ENCODE data around the gene PRAC2.
"Not testable (repeated sequence)": the region's sequence is repeated elsewhere in the genome, so short reads cannot be mapped to it uniquely, and the experiment has no call there.

Gene PRAC2

DNA sequence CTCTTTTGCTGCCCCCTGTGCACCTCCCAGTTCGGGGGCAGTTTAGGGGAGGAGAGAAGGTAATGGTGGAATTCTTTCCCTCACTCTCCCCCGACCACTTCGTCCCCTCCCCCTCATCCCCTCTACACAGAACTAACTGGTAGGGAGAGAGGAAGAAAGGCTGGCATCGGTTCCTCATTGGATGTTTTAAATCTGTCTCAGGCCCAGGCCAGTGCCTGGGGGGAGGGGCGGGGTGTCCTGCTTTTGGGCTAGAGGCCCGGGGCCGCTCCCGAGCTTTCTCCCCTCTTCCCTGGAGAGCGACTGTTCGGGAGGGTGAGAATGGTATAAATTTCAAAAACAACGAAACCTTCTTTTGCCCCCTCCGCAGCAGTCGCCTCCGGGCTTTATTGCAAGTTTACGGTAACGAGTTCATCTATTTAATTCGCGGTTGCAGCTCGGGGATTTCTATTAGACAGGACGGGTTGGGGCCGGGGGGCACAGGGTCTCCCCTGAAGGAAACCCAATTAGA lies at the start of gene PRAC2:
PRAC2 (plus strand) TSS at position 271 of the 508 bp plus-strand sequence. CDS start 1,226 bp downstream, outside the sequence.
- peak in 2 of 56 donors; percentile 5 to 25 for DNase-seq

DNA sequence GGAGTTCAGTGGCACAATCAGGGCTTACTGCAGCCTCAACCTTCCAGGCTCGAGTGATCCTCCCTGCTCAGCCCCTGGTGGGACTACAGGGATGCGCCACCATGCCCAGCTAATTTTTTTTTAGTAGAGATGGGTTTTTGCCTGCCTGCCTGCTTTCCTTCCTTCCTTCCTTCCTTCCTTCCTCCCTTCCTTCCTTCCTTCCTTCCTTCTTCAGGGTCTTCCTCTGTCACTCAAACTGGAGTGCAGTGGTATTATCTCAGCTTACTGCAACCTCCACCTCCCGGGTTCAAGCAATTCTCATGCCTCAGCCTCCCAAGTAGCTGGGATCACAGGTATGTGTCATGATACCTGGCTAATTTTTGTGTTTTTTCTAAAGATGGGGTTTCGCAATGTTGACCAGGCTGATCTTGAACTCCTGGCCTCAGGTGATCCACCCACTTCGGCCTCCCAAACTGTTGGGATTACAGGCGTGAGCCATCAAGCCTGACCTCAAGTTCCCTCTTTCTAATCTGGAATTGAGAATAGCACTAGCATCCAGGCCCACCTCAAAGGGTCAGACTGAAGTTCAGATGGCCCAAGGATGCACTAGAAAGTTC lies 45.9 kb upstream of the PRAC2 start:
- no peak for DNase-seq

DNA sequence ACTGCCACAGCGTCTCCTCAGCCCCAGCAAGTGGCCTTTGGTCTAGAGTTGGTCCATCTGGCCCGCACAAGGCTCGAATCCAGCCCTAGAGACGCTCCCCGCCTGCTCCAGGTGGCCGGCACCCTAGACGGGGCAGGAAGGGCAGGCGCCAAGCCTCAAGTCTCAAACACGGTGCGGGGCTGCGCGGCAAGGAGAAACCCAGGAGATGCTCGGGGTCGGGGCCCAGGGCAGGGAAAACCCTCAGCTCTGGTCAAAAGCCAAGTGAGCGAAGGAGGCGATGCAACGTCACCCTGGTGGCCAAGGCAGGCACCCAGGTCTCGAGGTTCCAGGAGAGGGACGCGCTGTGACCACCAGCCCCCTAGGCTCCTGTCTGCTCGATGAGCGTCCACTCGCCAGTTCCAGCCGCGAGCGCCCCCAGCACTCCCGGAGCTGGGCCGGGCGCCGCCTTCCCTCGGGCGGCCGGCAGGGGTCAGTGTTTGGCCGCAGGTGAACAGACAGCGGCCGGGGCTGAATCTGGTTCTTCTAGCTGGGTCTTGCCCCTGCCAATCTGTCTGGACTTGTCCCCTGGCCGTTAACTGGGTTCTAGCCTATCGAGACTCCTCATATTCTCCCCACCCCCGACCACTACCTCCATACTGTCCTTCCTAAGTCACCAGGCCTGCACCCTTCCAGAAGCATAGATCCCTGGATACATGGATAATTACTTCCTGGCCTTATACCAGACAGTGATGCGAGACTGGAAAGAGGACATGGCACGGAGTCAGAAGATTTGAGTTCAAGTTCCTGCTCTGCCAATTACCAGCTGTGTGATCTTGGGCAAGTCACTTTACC lies 44.6 kb upstream of the PRAC2 start:
- peak in 37 of 56 donors; percentile 1 to 61 (median 13) for DNase-seq

DNA sequence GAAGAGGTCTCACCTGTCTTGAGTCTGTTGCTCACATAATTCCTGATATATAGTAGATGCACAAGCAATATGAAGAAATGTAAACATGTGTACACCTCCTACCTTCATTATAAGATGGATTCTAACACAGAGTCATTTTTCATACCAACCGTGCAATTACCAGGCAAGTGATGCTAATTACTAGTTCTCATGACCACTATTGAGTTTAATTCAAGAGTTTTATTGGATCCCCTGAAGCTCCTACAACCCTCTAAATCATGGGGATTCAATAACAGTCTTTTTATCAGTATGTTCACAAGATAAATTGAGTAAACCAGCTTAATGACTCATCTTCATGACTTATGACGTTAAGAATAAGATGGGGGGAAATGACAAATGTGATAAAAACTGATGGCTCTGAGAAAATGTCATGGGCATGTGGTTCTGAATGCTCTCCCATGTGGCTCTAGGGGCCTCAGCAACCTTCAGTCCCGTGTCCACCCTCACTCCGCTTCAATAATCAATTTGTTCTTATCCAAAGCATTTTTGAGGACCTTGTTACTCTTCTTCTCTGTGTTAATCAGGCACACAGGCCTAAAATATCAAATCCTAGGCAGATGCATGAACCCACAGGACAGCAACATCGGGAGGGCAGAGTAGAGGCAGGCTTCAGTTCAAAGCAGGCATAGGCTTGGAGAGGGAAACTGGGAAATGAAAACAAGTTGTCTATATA lies 43.4 kb upstream of the PRAC2 start:
- DNase-seq, result no peak

DNA sequence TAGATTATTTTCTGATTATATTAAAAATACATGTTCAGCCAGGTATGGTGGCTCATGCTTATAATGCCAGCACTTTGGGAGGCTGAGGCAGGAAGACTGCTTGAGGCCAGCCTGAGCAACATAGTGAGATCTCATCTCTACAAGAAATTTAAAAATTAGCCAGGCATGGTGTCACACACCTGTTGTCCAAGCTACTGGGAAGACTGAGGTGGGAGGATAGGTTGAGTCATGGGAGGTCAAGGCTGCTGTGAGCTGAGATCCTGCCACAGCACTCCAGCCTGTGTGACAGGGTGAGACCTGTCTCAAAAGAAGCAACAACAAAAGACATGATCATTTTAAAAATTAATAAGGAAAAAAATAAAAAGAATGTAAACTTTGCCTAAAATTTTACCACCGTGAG lies 41.4 kb upstream of the PRAC2 start:
- DNase-seq, result no peak

DNA sequence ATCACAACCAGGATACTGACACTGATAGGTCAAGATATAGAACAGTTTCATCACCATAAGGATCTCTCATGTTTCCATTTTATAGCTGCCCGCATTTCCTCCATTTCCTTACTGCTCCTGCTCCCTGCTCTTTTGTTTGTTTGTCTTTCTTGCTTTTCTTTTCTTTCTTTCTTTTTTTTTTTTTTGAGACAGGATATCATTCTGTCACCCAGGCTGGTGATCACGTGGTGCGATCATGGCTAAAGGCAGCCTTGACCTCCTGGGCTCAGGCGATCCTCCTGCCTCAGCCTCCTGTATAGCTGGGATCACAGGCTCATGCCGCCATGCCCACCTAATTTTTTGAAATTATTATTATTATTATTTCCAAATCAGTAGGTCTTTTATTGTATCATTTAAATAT lies 32.3 kb upstream of the PRAC2 start:
- no peak for DNase-seq

DNA sequence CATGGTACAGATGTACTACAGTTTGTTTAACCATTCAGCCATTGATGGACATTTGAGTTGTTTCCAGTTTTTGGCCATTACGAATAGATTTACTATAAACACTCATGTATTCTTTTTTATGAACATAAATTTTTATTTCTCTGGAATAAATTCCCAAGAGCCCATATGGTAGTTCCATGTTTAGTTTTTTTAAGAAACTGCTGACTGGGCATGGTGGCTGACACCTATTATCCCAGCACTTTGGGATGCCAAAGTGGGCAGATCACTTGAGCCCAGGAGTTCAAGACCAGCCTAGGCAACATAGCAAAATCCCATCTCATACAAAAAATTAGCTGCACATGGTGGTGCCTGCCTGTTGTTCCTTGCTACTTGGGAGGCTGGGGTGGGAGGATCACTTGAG lies 30.9 kb upstream of the PRAC2 start:
- no peak for DNase-seq

DNA sequence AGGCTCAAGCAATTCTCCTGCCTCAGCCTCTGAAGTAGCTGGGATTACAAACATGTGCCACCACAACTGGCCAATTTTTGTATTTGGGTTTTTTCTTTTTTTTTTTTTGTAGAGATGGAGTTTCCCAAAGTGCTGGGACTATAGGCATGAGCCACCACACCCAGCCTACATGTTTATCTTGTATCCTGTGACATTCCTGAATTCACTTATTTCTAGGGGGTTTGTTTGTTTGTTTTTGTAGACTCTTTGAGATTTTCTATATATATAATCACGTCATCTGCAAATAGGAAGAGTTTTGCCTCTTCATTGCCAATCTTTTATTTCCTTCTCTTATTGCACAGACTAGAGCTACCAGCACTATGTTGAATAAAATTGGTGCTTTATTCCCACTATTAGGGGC lies 29.8 kb upstream of the PRAC2 start:
- DNase-seq, result no peak

DNA sequence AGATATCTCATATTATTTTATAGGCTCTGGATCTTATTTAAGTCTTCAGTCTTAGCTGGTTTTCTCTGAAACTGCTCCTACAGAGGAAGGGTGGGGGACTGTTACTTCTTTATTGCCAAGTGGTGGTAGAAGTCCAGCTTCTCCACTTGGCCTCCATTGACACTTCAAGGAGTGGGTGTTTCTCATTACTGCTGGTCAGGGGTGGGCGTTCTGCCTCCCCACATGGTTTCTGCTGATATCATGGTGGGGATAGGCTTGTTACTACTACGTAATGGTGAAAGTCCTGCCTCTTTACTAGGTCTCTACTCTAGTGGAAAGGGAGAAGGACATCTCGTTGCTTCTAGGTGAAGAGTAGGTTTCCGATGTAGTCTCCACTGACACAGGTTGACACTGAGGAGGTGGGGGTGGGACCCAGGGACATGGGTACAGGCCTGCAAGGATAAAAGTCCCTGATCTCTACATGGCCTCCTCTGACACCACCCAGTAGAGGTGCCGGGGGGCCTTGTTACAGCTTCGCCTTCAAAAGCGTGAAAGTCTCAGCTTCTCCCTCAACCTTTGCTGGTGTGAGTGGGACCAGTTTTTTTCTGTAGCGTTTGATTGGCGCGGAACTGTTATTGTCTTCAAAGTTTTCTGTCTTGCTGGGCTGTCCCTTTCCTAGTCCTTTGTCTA lies 21.0 kb upstream of the PRAC2 start:
- DNase-seq, result no peak

DNA sequence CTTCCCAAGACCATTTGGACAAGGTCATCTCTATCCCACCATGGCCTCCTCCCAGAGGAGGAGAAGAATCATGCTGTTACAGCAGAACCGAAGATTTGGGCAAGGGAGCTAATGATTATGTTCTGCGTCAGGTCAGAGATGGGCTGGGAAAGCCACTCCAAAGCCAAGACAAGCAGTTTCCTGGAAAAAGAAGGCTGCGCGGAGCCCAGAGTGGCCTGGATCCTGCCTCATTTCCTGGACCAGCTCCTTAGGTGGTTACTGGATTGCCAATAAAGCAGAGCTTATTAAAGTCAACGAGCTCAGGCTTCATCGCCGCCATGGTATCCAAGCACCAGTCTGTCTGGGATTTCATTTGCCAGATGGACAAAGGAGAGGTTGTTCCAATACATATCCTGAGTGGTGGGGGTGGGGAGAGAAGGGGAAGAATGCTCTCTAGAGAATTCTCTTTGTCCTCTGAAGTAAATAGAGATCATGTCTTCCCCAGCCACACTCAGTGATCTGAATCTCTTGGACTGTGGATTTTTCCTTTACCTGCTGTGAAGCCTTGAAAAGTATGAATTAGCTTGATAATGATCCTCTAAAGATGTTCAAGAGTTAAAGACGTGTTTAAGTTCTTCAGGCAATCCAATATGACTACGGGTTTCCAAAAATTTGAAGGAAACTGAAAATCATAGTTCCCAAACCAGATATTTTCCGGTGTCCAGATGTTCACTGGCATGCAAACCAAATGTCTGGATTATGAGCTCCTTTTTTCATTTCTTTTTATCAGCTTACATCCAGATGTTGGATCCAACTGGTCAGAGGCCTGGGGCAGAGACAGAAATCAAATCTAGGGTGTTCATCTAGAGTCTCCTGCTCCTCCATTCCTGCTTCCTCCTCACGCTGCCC lies 18.4 kb upstream of the PRAC2 start:
- no peak for DNase-seq

DNA sequence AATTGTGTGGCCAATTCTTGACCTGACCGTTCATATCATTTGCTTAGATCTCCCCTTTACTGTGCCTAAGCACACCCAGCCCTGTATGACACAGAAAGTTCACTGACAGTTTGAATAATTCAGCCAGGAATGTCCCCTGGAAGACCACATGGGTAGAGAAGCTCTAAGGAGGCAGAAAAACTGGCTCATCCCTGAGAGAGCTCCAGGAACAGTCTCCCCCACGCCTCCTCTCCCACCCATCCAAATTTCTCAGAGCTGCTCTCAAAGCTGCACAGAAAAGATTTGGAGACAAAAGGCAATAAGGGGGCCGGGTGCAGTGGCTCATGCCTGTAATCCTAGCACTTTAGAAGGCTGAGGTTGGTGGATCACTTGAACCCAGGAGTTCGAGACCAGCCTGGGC lies 11.9 kb upstream of the PRAC2 start:
- no peak for DNase-seq

DNA sequence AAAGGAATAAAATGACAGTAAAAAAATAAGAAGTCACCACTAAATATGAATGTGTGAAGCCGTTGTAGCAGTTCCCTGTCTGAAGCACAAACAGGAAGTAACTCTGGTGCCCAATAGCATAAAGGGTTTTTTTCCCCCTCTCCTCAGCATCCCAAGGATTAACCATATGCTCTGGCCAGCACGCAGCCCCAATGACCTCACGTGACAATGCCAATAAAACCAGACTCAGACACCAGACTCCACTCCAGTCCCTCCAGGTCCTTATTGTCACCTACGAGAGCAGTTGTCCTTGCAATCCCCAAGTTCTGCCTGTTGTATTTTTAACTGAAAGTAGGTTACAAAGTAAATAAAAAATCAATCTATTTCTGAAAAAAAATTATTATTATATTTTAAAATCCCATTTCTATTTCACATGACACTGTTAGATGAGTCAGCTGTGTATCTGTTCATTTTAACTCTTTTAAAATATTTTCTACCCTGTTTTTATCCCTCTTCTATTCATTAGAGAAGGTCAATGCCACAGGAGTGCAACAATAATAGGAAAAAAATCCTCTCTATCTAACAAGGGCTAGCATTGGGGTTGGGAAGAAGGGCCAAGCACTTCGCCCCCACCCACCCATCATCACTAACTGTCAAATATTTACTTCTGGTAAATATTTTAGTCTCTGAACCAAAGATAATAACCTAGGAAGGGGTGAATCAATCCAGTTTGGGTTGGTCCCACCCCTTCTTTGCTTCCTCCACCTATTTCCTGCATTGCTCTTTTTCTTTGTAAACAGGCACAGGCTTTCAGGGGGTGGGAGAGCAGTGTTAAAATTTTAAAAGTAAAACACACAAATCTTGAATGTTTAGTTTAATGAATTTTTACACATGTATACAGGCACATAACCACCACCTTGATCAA lies 7.2 kb upstream of the PRAC2 start:
- no peak for DNase-seq

DNA sequence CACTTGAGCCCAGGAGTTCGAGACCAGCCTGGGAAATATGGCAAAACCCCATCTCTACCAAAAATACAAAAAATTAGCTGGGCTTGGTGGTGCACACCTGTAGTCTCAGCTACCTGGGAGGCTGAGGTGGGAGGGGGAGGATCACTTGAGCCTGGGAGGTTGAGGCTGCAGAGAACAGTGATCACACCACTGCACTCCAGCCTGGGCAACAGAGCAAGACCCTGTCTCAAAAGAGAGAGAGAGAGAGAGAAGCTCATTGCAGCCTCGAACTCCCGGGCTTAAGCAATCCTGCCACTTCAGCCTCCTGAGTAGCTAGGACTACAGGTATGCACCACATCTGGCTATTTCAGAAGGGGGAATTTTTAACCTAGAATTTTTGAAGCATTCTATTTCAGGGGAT lies 6.4 kb upstream of the PRAC2 start:
- not testable (repeated sequence) for DNase-seq

DNA sequence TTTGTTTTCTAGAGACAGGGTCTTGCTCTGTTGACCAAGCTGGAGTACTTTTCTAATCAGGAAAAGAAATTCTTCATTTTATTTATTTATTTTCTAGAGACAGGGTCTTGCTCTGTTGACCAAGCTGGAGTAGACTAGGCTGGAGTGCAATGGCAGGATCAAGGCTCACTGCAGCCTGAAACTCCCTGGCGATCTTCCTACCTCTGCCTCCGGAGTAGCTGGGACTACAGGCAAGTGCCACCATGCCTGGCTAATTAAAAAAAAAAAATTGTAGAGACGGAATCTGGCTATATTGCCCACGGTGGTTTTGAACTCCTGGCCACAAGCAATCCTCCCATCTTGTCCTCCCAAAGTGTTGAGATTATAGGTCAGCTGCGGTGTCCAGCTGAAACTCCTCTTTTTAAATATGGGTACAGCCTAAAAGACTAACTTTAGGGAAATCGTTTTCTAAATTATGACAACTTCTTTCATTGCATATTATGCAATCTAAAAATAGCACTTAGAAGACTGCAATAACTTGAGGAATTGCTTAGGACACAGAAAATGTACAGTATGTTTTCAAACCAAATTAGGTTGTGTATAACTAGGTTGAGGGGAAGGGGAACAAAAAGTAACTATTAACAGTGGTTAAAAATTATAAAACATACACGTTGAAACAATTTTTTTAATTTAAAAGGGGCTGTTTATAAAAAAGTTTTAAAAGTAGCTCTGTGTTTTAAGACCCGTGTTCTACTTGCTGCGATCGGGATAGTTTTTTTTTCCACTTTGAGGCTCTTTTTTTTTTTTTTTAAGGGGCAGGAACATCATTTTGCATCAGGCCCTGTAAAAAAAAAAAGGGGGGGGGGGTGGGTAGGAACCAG lies 5.4 kb upstream of the PRAC2 start:
- DNase-seq, result no peak

DNA sequence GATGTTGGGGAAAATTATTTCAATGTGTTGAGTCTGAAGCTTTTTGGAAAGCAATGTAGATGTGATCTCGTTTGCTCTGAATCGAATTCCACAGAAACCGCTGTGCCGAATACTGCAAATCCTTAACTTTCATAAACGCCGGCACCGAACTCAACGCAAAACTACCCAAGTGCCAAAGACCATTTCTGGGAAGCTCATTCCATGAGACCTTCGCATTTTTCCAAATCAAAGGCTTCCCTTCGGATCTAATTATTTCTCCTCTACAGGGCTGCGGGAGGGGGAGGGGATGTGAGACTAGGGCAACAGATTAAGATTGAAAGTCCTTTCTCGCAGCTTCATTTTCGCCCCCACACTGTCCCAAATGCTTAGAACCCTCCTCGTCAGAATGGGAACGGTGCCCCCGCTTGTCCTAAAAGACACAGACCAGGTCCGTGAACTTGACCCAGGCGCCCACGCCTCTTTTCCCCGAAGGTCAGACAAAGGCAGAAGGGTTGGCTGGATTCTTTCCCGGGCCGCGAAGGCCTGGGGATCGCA lies 4.7 kb upstream of the PRAC2 start:
- DNase-seq, result no peak

DNA sequence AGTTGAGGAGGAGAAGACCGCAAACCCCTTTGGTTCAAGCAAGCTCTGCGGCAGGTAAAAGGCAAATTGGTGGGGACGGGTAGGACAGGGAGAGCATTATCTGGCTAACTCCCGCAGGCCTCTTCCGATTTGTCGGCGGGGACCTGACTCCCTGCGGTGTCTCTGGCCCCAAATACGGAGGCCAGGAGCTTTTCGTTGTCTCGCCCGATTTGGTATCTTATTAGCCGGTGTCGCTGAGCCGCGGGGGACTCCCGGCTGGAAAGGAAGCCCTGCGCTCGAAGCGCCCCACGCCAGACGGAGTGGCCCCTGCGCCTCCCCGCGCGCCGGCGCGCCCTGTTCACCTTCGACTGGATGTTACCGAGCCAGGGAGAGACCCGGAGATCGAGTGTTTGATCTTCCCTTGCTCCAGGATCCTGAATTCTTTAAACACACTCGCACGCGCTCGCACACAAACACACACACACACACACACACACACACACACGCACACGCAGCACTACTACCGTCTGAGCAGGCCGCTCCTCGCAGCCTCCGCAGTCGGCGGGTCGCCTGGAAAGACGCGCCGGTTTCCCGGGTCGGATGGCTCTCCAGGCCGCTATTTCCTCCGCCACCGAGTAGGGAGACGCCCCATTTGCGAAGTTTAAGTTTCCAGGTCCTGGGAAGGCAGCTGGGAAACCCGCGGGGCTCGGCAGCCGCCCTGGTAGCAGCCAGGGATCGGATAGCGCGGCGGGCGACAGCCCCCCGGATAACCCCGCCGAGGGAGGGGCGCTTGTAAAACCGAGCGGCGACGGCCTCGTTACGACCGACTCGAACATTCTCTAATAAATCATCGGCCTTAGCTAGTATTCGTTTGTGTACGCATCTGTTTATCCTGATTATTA lies 4.0 kb upstream of the PRAC2 start:
- no peak for DNase-seq

DNA sequence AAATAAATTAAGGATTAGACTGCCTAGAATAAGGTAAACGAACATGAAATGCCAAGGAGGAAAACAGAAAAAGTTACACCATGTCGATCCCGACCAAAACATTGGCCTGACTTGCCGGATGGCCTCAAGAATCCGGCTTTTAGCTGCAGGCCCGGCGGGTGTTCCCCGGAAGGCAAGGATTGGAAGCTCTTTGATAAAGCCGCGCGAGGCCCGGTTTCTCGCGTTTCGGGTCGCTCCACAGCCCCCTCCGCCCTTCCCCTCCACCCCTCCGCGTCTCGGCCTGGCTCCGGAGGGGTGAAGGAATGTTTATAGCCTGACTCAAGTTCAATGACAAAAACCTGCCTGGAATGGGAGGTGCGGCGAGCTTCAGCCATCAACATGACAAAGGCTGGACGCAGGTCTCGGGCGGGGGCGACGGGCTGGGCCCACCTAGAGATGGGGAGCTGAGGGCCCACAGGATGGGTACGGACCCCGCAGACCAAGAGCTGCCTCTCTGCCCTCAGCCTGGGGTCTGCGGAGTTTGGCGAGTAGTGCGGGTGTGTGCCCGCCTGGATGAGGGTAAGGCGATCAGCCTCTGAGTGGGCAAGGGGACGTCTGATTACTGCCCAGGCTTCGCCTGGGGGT lies 3.2 kb upstream of the PRAC2 start:
- no peak for DNase-seq
